ENCODE measurements around the gene LRRC59.

DNA sequence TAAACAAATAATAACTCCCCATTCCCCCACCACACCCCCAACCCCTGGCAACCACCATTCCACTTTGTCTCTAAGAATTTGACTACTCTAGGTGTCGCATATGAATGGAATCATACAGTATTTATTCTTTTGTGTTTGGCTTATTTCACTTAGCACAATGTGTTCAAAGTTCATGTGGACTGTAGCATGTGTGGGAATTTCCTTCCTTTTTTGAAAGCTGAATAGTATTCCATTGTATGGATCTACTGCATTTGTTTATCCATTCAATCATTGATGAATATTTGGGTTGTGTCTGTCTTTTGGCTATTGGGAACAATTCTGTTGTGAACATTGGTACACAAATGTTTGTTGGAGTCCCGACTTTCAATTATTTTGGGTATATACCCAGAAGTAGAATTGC lies 25.4 kb upstream of the LRRC59 start:
- TF ChIP-seq, protein P1, sequence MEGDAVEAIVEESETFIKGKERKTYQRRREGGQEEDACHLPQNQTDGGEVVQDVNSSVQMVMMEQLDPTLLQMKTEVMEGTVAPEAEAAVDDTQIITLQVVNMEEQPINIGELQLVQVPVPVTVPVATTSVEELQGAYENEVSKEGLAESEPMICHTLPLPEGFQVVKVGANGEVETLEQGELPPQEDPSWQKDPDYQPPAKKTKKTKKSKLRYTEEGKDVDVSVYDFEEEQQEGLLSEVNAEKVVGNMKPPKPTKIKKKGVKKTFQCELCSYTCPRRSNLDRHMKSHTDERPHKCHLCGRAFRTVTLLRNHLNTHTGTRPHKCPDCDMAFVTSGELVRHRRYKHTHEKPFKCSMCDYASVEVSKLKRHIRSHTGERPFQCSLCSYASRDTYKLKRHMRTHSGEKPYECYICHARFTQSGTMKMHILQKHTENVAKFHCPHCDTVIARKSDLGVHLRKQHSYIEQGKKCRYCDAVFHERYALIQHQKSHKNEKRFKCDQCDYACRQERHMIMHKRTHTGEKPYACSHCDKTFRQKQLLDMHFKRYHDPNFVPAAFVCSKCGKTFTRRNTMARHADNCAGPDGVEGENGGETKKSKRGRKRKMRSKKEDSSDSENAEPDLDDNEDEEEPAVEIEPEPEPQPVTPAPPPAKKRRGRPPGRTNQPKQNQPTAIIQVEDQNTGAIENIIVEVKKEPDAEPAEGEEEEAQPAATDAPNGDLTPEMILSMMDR (IDR thresholded peaks at IDR 0.05 in 2 of 3, conservative IDR thresholded peaks at IDR 0.05 in 1 of 3; ENCODE audit: borderline replicate concordance in 1 of 3, insufficient read depth in 1 of 3, low read depth in 2 of 3, low read length in 2 of 3) = no peak
- TF ChIP-seq EZH2 (IDR thresholded peaks at IDR 0.05) (no peak), POLR2A (IDR thresholded peaks at IDR 0.05; ENCODE audit: borderline replicate concordance, extremely low read depth, insufficient read depth, insufficient read length) (no peak), POLR2AphosphoS5 (IDR thresholded peaks at IDR 0.05; ENCODE audit: low read depth, low read length) (no peak), EZH2phosphoT487 (IDR thresholded peaks at IDR 0.05; ENCODE audit: borderline replicate concordance) (no peak), ELF1 (IDR thresholded peaks at IDR 0.05; ENCODE audit: borderline replicate concordance, low read depth) (no peak), SRF (IDR thresholded peaks at IDR 0.05; ENCODE audit: low read depth) (no peak), TCF7L2 (IDR thresholded peaks at IDR 0.05; ENCODE audit: borderline replicate concordance, extremely low read depth, insufficient read depth, insufficient read length) (no peak), SIN3A (IDR thresholded peaks at IDR 0.05; ENCODE audit: low read depth) (no peak), ZFX (IDR thresholded peaks at IDR 0.05) (no peak)
- TF ChIP-seq, protein P2, sequence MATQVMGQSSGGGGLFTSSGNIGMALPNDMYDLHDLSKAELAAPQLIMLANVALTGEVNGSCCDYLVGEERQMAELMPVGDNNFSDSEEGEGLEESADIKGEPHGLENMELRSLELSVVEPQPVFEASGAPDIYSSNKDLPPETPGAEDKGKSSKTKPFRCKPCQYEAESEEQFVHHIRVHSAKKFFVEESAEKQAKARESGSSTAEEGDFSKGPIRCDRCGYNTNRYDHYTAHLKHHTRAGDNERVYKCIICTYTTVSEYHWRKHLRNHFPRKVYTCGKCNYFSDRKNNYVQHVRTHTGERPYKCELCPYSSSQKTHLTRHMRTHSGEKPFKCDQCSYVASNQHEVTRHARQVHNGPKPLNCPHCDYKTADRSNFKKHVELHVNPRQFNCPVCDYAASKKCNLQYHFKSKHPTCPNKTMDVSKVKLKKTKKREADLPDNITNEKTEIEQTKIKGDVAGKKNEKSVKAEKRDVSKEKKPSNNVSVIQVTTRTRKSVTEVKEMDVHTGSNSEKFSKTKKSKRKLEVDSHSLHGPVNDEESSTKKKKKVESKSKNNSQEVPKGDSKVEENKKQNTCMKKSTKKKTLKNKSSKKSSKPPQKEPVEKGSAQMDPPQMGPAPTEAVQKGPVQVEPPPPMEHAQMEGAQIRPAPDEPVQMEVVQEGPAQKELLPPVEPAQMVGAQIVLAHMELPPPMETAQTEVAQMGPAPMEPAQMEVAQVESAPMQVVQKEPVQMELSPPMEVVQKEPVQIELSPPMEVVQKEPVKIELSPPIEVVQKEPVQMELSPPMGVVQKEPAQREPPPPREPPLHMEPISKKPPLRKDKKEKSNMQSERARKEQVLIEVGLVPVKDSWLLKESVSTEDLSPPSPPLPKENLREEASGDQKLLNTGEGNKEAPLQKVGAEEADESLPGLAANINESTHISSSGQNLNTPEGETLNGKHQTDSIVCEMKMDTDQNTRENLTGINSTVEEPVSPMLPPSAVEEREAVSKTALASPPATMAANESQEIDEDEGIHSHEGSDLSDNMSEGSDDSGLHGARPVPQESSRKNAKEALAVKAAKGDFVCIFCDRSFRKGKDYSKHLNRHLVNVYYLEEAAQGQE (IDR thresholded peaks at IDR 0.05; ENCODE audit: low read depth) = no peak
- TF ChIP-seq, protein P3, sequence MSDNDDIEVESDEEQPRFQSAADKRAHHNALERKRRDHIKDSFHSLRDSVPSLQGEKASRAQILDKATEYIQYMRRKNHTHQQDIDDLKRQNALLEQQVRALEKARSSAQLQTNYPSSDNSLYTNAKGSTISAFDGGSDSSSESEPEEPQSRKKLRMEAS (IDR thresholded peaks at IDR 0.05) = no peak
